SIG-M5 treated with dmso at 0.1 percent for 504 hours (cell line): Measurements from ENCODE around the gene L1CAM.

Experiments used
- DNase-seq: peaks from one replicate; lab custom pipeline; 2025; ENCODE audit not compliant: unreplicated experiment; lab: John Stamatoyannopoulos, UW

The L1CAM gene

DNA sequence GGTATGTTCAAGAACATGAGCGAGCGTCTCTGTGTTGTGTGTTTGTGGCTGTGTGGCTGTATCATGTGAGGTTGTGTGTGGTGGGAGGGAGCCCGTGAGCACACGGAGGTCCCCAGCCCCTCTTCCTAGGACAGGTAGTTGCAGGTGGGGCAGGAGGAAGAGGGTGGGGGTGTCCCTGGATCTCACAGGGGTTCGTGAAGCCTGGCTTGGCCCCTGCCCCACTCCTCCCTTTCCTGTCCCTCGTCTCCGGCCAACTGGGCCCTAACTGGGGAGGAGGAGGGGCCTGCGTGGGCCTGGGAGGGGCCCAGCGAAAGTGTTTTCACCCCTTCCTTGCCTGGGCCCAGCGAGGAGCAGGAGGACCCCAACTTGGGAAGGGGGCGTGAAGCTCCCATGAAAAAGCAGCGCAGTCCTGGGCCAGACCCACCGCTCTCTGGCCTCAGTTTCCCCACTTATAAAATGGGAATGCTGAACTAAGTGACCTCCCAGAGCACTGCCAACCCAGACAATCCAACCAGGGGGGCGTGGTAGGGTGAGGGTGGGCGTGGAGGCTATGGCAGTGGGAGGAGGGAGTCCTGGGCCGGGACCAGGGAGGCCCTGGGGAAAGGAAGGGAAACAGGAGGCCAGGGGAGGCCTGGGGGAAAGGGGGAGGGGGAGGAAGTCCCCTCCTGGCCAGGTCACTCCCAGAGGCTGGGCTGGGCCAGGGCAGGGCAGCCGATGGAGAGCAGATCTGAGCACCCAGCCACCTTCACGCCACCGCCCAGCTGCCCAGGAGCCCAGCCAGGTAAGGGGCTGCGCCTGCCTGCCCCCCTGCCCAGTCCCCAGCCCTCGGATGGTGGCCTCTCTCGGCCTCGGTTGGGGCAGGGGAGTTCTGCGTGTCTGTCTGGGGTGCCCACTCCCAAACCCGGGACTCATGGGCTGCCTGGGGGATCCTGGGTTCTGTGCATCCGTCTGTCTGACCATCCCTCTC lies 18.3 kb upstream of the L1CAM start, which contains the start of gene AVPR2:
TSS of gene AVPR2 (plus strand) at position 683 of the 967 bp plus-strand sequence. CDS start 473 bp downstream, outside the sequence.
- DNase-seq = no peak

DNA sequence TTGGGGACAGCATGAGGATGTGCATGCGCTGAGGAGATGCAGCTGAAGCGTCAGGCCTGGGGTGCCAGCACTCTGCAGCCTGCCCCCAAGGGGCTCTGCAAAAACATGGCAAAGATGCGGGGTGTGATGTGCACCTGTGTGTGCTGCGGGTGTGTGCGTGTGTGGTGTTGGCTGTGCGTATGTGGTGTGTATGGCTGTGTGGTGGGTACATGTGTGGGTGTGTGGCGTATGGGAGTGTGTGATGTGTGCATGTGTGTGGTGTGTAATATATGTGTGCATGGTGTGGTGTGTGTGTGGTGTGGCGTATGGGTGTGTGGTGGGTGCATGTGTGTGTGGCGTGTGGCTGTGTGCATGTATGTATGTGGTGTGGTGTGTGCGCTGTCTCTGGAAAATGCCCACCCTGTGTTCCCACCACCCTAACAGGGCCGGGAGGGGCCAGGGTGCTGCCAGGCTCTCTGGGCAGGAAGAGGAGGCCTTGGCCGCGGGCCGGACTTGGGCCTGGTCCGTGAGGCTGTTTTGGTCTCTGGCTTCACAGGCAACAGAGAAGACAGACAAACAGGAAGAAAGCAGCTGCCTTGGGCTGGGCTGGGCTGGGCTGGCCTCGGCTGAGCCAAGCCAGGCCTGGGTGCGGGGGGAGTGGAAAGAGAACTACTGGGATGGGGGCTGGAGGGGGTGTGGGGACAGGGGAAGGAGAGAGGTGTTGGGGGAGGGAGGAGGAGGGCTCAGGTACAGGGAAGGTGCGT lies 17.4 kb upstream of the L1CAM start:
- no peak for DNase-seq

DNA sequence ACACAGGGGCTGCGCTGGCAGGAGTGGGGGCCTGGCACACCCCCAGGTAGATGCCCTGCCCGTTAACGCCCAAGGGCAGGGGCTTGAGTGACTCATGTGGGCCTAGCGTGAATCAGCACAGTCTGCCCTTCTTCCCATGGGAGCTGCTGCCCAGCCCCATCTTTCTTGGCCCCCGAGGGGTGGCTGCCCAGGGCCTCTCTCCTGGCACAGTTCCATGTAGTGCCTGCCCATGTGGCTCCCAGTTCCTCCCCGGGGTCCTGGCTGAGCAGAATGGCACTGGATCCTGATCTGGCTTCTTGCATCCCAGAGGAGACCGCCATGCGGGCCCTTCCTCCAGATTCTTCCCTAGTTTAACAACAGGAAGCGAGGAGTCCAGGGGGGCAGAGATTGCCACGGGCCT lies 16.4 kb upstream of the L1CAM start:
- DNase-seq = no peak

DNA sequence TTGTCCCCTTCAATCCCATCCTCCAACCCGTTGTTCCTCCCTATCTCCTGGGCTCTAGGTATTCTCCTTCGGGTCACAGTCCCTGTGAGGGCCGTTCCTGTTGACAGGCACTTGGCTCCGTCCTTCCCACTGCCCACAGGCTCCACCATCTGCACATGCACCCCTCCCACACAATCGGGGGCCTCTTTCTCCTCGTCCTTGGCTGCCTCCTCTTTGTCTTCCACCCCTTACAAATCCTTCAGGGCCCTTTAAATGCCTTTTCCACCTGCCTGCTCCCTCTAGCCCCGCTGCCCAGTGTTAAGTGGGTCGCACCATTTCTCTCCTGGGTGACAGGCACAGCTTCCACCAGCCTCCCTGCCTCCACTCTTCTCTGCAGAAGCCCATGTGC lies 15.8 kb upstream of the L1CAM start:
- no peak for DNase-seq

DNA sequence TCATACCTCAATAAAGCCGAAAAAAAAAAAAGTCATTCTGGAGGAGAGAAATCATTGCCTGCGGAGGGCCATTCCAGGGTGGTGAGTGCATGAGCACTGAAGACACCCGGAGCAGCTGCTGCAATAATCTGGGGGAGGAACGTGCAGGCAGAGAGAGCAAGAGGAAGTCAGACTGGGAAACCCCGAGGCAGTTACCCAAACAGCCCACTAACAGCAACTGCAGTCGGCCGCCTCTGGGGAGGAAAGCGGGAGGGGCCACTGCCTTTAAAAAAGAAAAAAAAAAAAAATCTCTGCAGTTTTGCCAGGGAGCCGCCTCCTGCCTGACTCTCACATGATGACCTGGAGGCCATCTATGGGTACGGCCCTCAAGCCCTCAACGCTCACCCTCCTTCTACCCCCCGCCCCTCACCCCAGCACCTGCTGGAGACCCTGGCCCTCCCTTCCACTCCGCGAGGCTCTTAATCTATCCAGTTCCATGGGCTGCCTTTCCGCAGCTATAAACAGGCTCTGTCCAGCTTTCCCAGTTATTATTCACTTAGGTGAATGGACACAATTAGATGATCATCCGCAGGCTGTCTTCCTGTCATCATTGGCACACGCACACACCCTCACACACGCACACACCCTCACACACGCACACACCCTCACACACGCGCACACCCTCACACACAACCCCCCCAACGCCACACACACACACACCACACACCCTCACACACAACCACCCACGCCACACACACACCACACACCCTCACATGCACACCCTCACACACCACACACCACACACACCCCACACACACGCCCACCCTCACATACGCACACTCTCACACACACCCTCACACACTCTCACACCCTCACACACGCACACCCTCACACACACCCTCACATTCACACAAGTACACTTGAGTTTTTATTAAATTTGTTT lies 15.1 kb upstream of the L1CAM start:
- peak; percentile 89 for DNase-seq

DNA sequence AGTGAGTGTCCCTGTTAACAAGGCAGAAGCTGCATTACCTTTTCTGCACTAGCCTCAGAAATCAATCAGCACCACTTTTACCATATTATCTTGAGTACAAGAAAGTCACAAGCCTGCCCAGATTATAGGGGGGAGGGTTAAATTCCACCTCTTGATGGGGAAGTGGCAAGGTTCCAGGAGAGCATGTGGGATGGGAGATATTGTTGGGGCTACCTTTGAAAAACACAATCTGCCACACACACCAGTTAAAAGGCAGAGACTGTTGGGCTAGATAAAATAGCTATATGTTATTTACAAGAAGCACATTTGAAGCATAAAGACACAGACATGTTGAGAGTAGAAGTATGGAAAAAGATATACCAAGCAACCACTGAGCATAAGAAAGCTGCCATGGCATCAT lies 11.9 kb upstream of the L1CAM start:
- no peak for DNase-seq

DNA sequence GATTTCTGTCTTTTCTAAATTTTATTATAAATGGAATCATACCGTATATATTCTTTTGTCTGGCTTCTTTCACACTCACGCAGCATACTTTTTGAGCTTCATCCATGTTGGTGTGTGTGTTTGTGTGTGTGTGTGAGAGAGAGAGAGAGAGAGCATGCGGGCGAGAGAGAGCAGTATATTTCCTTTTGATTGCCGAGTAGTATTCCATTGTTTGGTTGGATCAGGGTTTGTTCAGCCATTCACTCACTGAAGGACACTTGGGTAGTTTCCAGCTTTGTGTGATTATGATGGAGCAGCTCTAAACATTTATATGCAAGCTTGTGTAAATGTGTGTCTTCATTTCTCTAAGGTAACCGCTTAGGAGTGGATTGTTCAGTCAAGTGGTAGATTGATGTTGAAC lies 3.1 kb upstream of the L1CAM start:
- no peak for DNase-seq

DNA sequence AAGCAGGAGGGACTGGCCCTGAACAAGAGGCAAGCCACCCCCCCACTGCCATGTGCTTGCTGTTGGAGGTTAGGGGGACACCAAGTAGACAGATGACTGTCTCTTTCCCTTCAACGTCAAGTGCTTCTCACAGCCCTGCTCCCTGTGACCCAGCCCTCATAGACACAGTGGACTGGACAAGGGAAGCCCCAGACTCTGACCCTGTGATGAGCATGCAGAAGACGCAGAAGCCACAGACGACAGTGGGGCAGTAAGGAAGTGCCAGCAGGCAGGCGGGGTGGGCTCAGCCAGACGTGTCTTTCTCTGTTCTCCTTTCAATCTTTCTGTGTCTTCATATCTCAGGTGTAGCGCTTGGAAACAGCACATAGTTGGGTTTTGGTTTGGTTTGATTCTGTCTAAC lies 2.4 kb upstream of the L1CAM start:
- no peak for DNase-seq

DNA sequence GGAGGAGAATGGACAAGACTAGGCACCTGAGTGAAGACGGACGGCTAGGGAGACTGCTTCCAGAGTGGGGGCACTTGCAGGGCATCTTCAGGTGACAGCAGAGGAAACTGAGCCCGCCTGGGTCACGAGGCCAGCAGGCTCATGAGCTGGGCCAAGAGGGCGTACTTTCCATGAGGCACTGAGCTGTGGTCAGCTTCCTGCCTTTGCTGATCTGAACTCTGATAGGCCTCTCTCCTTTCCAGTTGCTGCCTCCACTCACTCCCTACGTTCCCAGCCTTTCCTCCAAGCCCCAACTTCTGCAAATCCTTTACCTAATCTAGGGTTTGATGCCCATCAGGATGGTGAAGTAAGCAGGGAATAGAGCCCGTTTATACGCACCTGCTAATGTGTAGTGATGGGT lies 1.4 kb upstream of the L1CAM start:
- DNase-seq = no peak

DNA sequence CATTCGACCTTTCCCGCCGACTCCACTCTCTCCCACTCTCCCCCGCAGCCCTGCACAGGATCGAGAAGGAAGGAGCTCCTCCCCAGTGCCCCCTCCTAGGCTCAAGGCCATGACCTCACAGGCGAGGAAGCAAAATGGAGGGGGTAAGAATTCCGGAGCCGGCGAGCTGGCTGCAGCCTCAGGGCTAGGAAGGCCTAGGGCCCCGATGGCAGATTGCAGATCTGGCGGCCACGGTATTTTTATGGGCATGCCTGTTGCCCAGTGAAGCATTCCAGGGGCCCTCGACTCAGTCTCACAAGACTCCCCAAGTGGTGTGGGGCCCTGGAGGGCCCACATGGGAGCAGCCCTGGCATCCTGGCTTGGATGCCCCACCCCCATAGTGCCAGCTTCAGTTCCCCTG lies 942 bp upstream of the L1CAM start:
- no peak for DNase-seq

DNA sequence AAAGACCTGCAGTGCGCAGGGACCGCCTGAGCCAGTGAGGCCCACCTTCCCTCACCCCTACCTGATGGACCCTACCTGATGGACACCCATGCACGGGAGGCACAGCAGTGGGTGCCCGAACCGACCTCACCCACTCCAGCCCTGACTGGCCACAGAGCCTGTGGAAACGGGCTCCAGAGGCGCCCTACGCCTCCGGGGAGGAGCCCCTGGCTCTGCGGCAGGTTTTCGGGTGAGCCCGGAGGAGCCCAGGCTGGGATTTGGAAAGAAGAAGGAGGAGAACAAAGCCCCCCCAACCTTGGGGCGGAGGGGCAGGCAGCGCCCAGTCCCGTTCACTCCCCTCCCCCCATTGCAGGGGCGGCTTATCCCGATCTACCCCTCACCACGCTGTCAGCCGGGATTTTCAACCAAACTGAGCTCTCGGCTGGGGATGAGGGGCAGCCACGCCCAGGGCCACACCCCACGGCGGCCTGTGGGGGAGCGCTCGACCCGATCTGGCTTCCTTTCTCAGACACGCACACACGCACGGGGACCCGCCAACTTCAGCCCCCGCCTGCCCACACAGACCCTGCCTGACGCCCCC lies 675 bp downstream of the L1CAM start:
- DNase-seq = no peak

DNA sequence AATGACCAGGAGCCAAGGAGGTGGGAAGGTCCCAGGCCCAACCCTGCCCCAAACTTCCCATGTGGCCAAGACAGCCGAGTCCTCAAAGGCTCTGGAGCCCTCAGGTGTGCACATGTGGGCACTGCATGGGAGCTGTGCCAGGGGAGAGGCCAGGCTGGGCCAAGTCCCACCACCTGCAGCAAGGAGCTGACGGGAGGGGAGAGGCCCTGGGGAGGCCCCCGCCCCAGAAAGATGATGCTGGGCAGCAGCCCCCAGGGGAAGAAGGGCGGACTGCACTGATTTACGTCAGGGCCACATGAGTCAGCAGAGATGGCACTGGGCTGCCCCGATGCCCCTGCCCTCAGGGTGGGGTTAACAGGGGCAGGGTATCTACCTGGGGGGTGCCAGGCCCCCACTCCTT lies 1.4 kb downstream of the L1CAM start:
- DNase-seq = no peak

DNA sequence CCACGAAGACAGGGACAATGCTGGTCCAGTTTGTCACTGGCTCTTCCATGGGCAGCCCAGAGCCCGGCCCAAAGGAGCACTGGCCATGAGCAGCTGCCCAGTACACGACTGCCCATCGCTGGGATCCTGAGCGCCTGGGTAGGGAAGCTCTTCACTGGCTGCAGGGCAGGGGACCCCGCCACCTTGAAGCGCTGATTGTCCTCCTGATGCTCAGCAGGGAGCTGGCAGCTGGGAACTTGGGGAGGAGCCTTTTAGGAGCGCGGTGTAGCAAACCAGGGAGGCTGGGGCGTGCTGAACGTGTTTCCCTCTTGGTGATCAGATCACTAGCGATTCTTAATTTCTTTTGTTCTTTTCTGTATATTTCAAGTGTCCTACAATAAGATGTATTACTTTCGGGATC lies 1.8 kb downstream of the L1CAM start:
- no peak for DNase-seq

DNA sequence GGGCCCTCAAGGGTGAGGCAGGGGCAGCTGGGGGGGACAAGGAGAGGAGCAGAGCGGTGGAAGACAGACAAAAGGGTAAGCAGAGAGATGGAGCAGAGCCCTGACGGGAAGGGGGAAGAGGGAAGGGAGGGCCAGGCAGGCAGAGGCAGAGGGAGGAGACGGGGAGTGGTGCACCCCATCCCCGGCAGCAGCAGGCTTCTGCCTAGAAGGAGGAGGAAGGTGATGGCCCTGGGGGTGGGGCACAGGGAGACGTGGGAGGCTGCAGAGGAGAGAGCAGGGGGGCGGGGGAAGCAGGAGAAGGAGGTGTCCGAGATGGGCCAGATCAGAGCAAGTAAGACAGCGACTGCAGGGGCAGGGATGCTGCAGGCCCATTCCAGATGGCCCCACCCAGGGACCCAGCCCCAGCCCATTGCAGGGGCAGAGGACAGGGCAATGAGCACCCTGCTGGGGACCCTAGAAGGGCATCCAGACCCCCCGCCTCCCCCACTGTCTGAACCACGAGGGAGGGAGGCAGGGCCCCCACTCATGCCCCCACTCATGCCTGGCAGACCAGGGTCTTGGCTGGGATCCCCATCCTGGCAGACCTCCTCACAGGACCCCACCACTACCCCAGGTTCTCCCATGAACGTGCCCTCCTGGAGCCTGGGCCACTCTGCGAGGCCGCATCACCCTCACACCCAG lies 2.7 kb downstream of the L1CAM start:
- DNase-seq = no peak

DNA sequence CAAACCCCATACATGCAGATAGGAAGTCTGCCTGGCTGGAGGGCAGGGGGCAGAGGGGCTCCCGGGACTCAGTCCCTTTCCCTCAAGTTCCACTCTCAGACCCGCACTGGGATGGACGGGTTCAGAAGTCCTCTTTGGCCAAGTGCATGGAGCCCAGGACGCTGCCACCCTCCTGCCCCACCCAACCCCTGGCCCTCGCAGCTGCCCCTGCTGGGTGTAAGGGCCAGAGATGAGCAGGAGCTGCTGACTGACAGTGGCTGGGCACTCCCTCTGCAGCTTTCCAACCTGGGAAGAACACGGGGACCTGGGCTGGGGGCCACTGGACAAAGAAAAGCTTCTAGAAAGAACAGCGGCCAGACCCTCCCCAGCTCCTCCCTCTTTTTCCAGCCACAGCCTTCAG lies 3.4 kb downstream of the L1CAM start:
- DNase-seq = no peak

DNA sequence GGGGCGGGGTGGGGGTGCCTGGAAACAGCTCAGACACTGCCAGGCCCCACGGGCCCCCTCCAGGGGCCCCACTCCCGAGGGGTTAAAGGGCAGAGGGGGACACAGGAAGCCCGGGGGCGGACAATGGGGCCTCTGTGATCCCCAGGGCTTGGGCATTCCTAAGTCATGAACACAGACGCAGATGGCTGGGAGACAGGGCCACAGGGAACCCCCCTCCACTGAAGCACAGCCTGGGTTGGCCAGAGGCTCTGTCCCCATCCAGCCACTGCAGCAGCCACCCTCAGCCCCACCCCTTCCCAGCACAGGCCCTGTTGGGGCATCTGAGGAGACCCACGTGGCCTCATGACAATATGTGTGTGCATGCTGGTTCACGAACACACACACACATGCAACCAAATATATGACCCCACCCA lies 3.9 kb downstream of the L1CAM start:
- DNase-seq = no peak

DNA sequence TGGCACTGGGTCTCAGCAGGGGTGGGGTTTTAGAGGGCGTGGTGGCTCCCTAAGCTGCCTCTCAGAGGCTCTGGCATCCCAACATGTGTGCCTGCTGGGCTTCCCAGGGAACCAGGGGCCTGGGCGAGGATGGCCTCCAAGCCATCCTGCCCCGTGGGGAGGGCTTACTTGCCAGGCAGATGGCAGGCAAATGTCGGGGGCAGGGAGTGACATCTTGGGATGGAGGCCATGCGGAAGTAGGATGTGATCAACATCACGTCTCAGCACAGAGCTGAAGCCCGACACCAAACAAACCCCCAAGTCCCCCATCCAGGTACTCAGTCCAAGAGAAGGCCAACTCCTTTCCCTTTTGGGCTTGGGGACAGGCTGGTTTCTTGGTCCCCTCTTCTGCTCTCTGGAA lies 4.7 kb downstream of the L1CAM start:
- no peak for DNase-seq

DNA sequence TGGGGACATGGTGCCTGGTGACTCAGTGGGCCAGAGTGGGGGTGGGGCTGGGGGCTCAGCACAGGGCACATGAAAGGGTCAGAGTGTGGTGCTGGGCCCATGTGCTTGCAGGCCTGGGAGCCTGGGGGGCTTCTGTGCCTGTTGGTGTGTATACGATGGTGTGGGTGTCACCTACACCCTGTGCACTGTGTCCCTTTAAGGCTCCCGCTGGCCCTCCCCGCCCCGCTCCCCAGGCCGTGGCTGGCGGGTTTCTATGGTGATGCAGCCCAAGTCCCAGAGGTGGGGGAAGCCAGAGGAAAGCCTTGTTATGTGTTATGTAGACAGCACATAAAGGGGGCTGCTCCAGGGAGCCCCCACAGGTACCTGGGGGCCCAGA lies 5.5 kb downstream of the L1CAM start:
- no peak for DNase-seq

DNA sequence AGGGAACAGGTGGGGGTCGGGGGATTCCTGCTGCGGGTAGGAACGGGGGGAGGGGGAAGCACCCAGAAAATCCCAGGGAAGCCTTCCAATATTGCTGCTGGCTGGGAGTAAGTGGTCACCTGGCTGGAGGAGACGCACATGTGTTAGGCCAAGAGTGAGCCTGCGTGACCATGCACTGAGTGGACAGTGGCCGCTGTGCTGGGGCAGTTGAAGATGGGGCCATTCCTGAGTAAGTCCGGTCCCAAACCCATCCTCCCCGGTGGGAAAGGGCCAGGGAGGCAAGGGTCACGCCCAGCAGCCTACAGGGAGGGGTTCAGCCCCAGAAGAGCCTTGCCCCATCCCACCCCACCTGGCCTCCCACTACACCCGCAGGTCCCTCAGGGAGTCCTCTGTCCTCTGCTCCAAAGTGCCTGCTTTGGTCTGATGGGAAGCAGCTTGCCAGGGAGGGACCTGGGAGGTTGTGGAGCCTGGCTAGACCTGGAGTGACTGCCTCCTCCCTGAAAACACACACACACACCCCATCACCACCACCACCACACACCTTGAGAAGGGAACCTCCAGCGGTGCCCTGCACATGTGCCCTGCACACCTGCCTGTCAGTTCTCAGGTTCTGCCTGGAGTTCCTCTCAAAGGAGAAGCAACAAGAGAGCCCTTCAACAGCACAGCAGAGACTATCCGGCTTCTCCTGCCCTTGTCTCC lies 6.1 kb downstream of the L1CAM start:
- no peak for DNase-seq
